NCI-H2081 treated with DMSO at 0.1 percent for 48 hours (cell line): ENCODE measurements around the gene DST.

Experiments
- DNase-seq: peaks from one replicate; lab custom pipeline; 2025; lab: John Stamatoyannopoulos, UW

The DST gene

GRCh38 chr6:56433119-56433518 is 209.6 kb downstream of the DST start:
- DNase-seq = no peak

GRCh38 chr6:56432194-56432593 is 210.5 kb downstream of the DST start:
- DNase-seq = no peak

GRCh38 chr6:56430629-56431600 is 211.8 kb downstream of the DST start:
- DNase-seq = no peak

- DNase-seq = no peak
Measured at GRCh38 chr6:56424542-56425083, 218.1 kb downstream of the DST start.

GRCh38 chr6:56424064-56424463 is 218.6 kb downstream of the DST start:
- no peak for DNase-seq

- DNase-seq = no peak
Measured at GRCh38 chr6:56420296-56420695, 222.4 kb downstream of the DST start.

GRCh38 chr6:56419191-56419590 is 223.5 kb downstream of the DST start:
- DNase-seq = no peak

- no peak for DNase-seq
Measured at GRCh38 chr6:56417823-56418222, 224.9 kb downstream of the DST start.

GRCh38 chr6:56416247-56416646 is 226.4 kb downstream of the DST start:
- DNase-seq = no peak

GRCh38 chr6:56408976-56409375 is 233.7 kb downstream of the DST start:
- DNase-seq = no peak
